ENCODE measurements around the gene DRD4. TPM values are rescaled to one million over a fixed set of nuclear protein-coding genes. Genes with fewer than 3 reads are reported as not detected.
A peak's percentile ranks its signal among the peaks of the same experiment; 100 is the strongest.
"Not testable (repeated sequence)": the region's sequence is repeated elsewhere in the genome, so short reads cannot be mapped to it uniquely, and the experiment has no call there.

Gene DRD4
- total RNA-seq, 2 donors from 2014 or later = 0.40 to 0.89 TPM

- no peak for DNase-seq
- ATAC-seq = no peak
- peaks cover 2% of the 10 kb centered on the region for H3K36me3 Mint-ChIP-seq (ENCODE audit: low read depth)
- no peak overlapping the region for H3K27ac Mint-ChIP-seq
- no peaks in the 10 kb centered on the region for H3K9me3 ChIP-seq (ENCODE audit: control insufficient read depth, low read length, poor library complexity, severe bottlenecking)
- H3K4me1 Mint-ChIP-seq = peaks cover 3% of the 10 kb centered on the region
- no peak overlapping the region for H3K4me3 Mint-ChIP-seq
- H3K27me3 Mint-ChIP-seq = no peaks in the 10 kb centered on the region
Measured at GRCh38 chr11:650482-650881, 13.4 kb downstream of the DRD4 start.

- not testable (repeated sequence) for H3K36me3 Mint-ChIP-seq (ENCODE audit: low read depth); H3K27me3 Mint-ChIP-seq; H3K9me3 ChIP-seq (ENCODE audit: control insufficient read depth, low read length, poor library complexity, severe bottlenecking); H3K4me1 Mint-ChIP-seq; DNase-seq; H3K4me3 Mint-ChIP-seq; ATAC-seq
- peak overlapping the region; percentile 37 for H3K27ac Mint-ChIP-seq
Measured at GRCh38 chr11:653136-653535, 16.1 kb downstream of the DRD4 start.

GRCh38 chr11:653837-654236 is 16.8 kb downstream of the DRD4 start:
- peaks cover 2% of the 10 kb centered on the region for H3K36me3 Mint-ChIP-seq (ENCODE audit: low read depth)
- H3K4me1 Mint-ChIP-seq = peaks cover 3% of the 10 kb centered on the region
- ATAC-seq = no peak
- H3K9me3 ChIP-seq (ENCODE audit: control insufficient read depth, low read length, poor library complexity, severe bottlenecking) = no peaks in the 10 kb centered on the region
- no peak for DNase-seq
- H3K4me3 Mint-ChIP-seq = no peak overlapping the region
- no peaks in the 10 kb centered on the region for H3K27me3 Mint-ChIP-seq
- peak overlapping the region; percentile 37 for H3K27ac Mint-ChIP-seq

- not testable (repeated sequence) for H3K4me1 Mint-ChIP-seq; DNase-seq; H3K27ac Mint-ChIP-seq; H3K9me3 ChIP-seq (ENCODE audit: control insufficient read depth, low read length, poor library complexity, severe bottlenecking); H3K36me3 Mint-ChIP-seq (ENCODE audit: low read depth); ATAC-seq; H3K27me3 Mint-ChIP-seq; H3K4me3 Mint-ChIP-seq
Measured at GRCh38 chr11:654444-654843, 17.4 kb downstream of the DRD4 start.

- no peak overlapping the region for H3K4me3 Mint-ChIP-seq
- H3K36me3 Mint-ChIP-seq (ENCODE audit: low read depth) = peaks cover 2% of the 10 kb centered on the region
- H3K4me1 Mint-ChIP-seq = peaks cover 3% of the 10 kb centered on the region
- H3K27me3 Mint-ChIP-seq = no peaks in the 10 kb centered on the region
- H3K27ac Mint-ChIP-seq = no peak overlapping the region
- H3K9me3 ChIP-seq (ENCODE audit: control insufficient read depth, low read length, poor library complexity, severe bottlenecking) = no peaks in the 10 kb centered on the region
- ATAC-seq (no peak), DNase-seq (no peak)
Measured at GRCh38 chr11:655036-655726, 18.1 kb downstream of the DRD4 start.

- H3K4me1 Mint-ChIP-seq = peaks cover 1% of the 10 kb centered on the region
- DNase-seq (no peak), ATAC-seq (no peak)
- no peak overlapping the region for H3K4me3 Mint-ChIP-seq
- no peaks in the 10 kb centered on the region for H3K9me3 ChIP-seq (ENCODE audit: control insufficient read depth, low read length, poor library complexity, severe bottlenecking)
- H3K36me3 Mint-ChIP-seq (ENCODE audit: low read depth) = peaks cover under 1% of the 10 kb centered on the region
- H3K27ac Mint-ChIP-seq = no peak overlapping the region
- H3K27me3 Mint-ChIP-seq = no peaks in the 10 kb centered on the region
Measured at GRCh38 chr11:656426-656825, 19.4 kb downstream of the DRD4 start.

- Mint-ChIP-seq H3K4me1 (no peaks in the 10 kb centered on the region), H3K36me3 (ENCODE audit: low read depth) (no peaks in the 10 kb centered on the region), H3K4me3 (no peak overlapping the region), H3K27ac (no peak overlapping the region), H3K27me3 (no peaks in the 10 kb centered on the region)
- H3K9me3 ChIP-seq (ENCODE audit: control insufficient read depth, low read length, poor library complexity, severe bottlenecking) = no peaks in the 10 kb centered on the region
- DNase-seq = no peak
- ATAC-seq = no peak
Measured at GRCh38 chr11:656866-657265, 19.8 kb downstream of the DRD4 start.

GRCh38 chr11:657691-658126 is 20.6 kb downstream of the DRD4 start:
- Mint-ChIP-seq H3K4me3 (no peak overlapping the region), H3K4me1 (peaks cover 3% of the 10 kb centered on the region), H3K27ac (no peak overlapping the region), H3K36me3 (ENCODE audit: low read depth) (no peaks in the 10 kb centered on the region), H3K27me3 (no peaks in the 10 kb centered on the region)
- ATAC-seq (no peak), DNase-seq (no peak)
- H3K9me3 ChIP-seq (ENCODE audit: control insufficient read depth, low read length, poor library complexity, severe bottlenecking) = no peaks in the 10 kb centered on the region

GRCh38 chr11:659532-660085 is 22.5 kb downstream of the DRD4 start:
- ATAC-seq = no peak
- no peaks in the 10 kb centered on the region for H3K27me3 Mint-ChIP-seq
- peaks cover 4% of the 10 kb centered on the region for H3K4me1 Mint-ChIP-seq
- DNase-seq = no peak
- H3K27ac Mint-ChIP-seq = no peak overlapping the region
- no peaks in the 10 kb centered on the region for H3K9me3 ChIP-seq (ENCODE audit: control insufficient read depth, low read length, poor library complexity, severe bottlenecking)
- no peaks in the 10 kb centered on the region for H3K36me3 Mint-ChIP-seq (ENCODE audit: low read depth)
- no peak overlapping the region for H3K4me3 Mint-ChIP-seq

GRCh38 chr11:660281-660680 is 23.2 kb downstream of the DRD4 start:
- no peak for DNase-seq
- no peak for ATAC-seq
- Mint-ChIP-seq H3K27me3 (no peaks in the 10 kb centered on the region), H3K27ac (no peak overlapping the region), H3K4me3 (no peak overlapping the region), H3K4me1 (peaks cover 4% of the 10 kb centered on the region), H3K36me3 (ENCODE audit: low read depth) (no peaks in the 10 kb centered on the region)
- no peaks in the 10 kb centered on the region for H3K9me3 ChIP-seq (ENCODE audit: control insufficient read depth, low read length, poor library complexity, severe bottlenecking)

GRCh38 chr11:660681-661444 is 23.8 kb downstream of the DRD4 start:
- no peak overlapping the region for H3K27ac Mint-ChIP-seq
- ATAC-seq (no peak), DNase-seq (no peak)
- H3K4me3 Mint-ChIP-seq = no peak overlapping the region
- no peaks in the 10 kb centered on the region for H3K27me3 Mint-ChIP-seq
- peaks cover 4% of the 10 kb centered on the region for H3K4me1 Mint-ChIP-seq
- H3K9me3 ChIP-seq (ENCODE audit: control insufficient read depth, low read length, poor library complexity, severe bottlenecking) = no peaks in the 10 kb centered on the region
- no peaks in the 10 kb centered on the region for H3K36me3 Mint-ChIP-seq (ENCODE audit: low read depth)

- no peak overlapping the region for H3K27ac Mint-ChIP-seq
- peaks cover 7% of the 10 kb centered on the region for H3K4me1 Mint-ChIP-seq
- H3K36me3 Mint-ChIP-seq (ENCODE audit: low read depth) = no peaks in the 10 kb centered on the region
- H3K4me3 Mint-ChIP-seq = no peak overlapping the region
- H3K9me3 ChIP-seq (ENCODE audit: control insufficient read depth, low read length, poor library complexity, severe bottlenecking) = no peaks in the 10 kb centered on the region
- no peaks in the 10 kb centered on the region for H3K27me3 Mint-ChIP-seq
- no peak for DNase-seq
- ATAC-seq = peak; percentile 76
Measured at GRCh38 chr11:662689-663274, 25.7 kb downstream of the DRD4 start.

- Mint-ChIP-seq H3K36me3 (ENCODE audit: low read depth) (no peaks in the 10 kb centered on the region), H3K4me1 (peaks cover 7% of the 10 kb centered on the region), H3K27ac (peak overlapping the region; percentile 76), H3K4me3 (no peak overlapping the region), H3K27me3 (no peaks in the 10 kb centered on the region)
- ATAC-seq (no peak), DNase-seq (no peak)
- H3K9me3 ChIP-seq (ENCODE audit: control insufficient read depth, low read length, poor library complexity, severe bottlenecking) = no peaks in the 10 kb centered on the region
Measured at GRCh38 chr11:665062-665703, 28.1 kb downstream of the DRD4 start.
